Stomach (tissue), 9 donors: Measurements from ENCODE around the gene ADCY4. TPM values are rescaled to one million over a fixed set of nuclear protein-coding genes. Genes with fewer than 3 reads are reported as not detected.

Experiments used
- DNase-seq, 2 donors: peaks; one replicate each; pipeline versions ENCODE4 v3.0.0 to v3.0.0-alpha.2; 2013 to 2019
- H3K27ac ChIP-seq, 5 donors: fragments of 200-600 bp in 4 of 5; sonication (generic) in 4 of 5; one replicate each; pipeline ENCODE4 v1.5.1; 2013 to 2019; ENCODE audit warnings: mild to moderate bottlenecking in 1 of 5, moderate library complexity in 1 of 5
- H3K27me3 ChIP-seq, 3 donors: fragments of 200-600 bp; sonication (generic); one replicate each; pipeline ENCODE4 v1.5.1; 2017 to 2019; ENCODE audit warnings: mixed run types in 1 of 3
- H3K36me3 ChIP-seq, 4 donors: fragments of 200-600 bp; sonication (generic); 1 replicate in 3 of 4; 2 replicates in 1 of 4; pipeline ENCODE4 v1.5.1; 2016 to 2019
- H3K4me1 ChIP-seq, 4 donors: fragments of 200-600 bp; sonication (generic); one replicate each; pipeline ENCODE4 v1.5.1; 2016 to 2019
- H3K4me3 ChIP-seq, 4 donors: fragments of 200-600 bp; sonication (generic) in 3 of 4; one replicate each; pipeline ENCODE4 v1.5.1; 2016 to 2019; ENCODE audit warnings: mild to moderate bottlenecking in 1 of 4
- H3K9me3 ChIP-seq, 4 donors: fragments of 200-600 bp; sonication (generic); one replicate each; pipeline ENCODE4 v1.5.1; 2016 to 2019
- EP300 ChIP-seq: sonication (generic); formaldehyde crosslinking; IDR thresholded peaks from one replicate; pipeline ENCODE4 v1.6.1; 2017; ENCODE audit warnings: antibody characterized with exemption
- POLR2A ChIP-seq, 4 donors: fragments of 450-650 bp; IDR thresholded peaks; one replicate each; pipeline ENCODE4 v1.6.1; 2016; ENCODE audit warnings: antibody characterized with exemption in 4 of 4, control low read depth in 2 of 4, mild to moderate bottlenecking in 1 of 4, moderate library complexity in 1 of 4
- POLR2AphosphoS5 ChIP-seq, 3 donors: sonication (generic); formaldehyde crosslinking; IDR thresholded peaks; one replicate each; pipeline ENCODE4 v1.6.1; 2016; ENCODE audit warnings: antibody characterized with exemption in 3 of 3
- WGBS, 5 donors: extraction: QIAGEN DNeasy Blood & Tissue Kit in 3 of 5; methylation state at CpG; one replicate each; pipeline versions ENCODE4 v1.1.5 to v1.1.7; 2013 to 2018; 5-methylcytosine and 5-hydroxymethylcytosine counted together
- intact Hi-C: fragments of 100-400 bp; cut with DNase I; formaldehyde crosslinking; loops from one replicate; pipeline ENCODE4 v1.15.1; 2023; ENCODE audit warnings: low total_unique reads
- polyA plus RNA-seq, 3 donors: library from polyadenylated mRNA; stranded (reverse); fragments of 200-250 nt; gene quantifications; one replicate each; pipeline ENCODE4 v1.2.3, GENCODE V29; 2013
- total RNA-seq, 5 donors: library from RNA; depleted of rRNA; stranded (reverse); fragments of >200 nt; gene quantifications; one replicate each; pipeline versions ENCODE4 v1.1.0 to v1.2.3, GENCODE V29; 2014 to 2016
- TF ChIP-seq, protein P1 (sequence below), 7 experiments: fragments of 450-650 bp in 4 of 7; fragments of 200-600 bp in 3 of 7; sonication (generic) in 3 of 7; IDR thresholded peaks; one replicate each; pipeline ENCODE4 v1.5.1; 2016 to 2019; ENCODE audit warnings: antibody characterized with exemption in 7 of 7, control low read depth in 2 of 7, mild to moderate bottlenecking in 1 of 7
- donor health status: healthy with polysubstance abuse.
- donor health status: Bipolar disorder and iron deficiency.
- donor health status: healthy.

Gene ADCY4
- total and polyA plus RNA-seq, 8 donors, result 15.2 to 118 (median 25.8) TPM

DNA sequence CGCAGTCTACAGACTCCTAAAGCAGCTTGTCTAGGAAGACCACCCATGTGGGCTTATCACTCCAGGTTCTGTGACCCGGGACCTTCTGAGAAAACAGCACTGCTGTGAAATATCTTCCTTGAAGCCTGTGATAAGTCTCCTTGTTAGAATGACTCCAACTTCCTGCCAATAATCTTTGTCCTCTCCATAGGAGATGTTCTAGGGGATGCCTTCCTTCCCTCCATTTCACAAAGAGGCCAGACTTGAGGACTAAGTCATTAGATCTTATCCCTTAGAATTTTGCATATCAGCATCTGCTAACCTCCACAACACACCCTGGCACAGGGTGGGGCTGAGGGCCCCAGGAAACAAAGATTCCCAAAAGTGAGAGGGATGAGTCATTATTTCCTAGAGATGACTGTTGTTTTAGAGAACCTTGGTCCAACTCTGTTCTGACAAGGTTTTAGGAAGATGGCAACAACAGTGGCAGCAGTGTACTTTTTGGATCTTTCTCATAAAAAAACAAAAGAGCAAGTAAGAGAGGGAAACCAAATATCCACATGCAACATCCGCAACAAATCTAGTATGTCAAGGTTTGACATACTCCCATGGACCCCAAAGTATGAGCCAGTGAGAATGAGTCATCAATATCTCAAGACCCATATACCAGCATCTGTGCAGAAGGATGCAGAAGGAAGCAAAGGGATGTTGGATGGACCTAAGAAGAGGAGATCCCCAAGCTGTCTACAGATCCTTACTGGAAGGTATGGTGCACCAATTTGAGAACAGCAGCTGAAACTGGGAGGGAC lies 17.5 kb downstream of the ADCY4 start:
- 88 to 94% (median 91%) methylated on average over 3 of the region's 3 CpGs for WGBS, 5 donors
- DNase-seq, result no peak
- Histone ChIP-seq H3K9me3 (no peaks in the 10 kb centered on the region), H3K4me1 (peaks cover 17 to 52% (median 31%) of the 10 kb centered on the region in 4 donors), H3K27ac (peak overlapping the region in 2 of 5 donors; percentile 88 to 95), H3K27me3 (peaks cover 0 to 41% (median 4%) of the 10 kb centered on the region in 3 donors), H3K4me3 (no peak overlapping the region), H3K36me3 (peaks cover 0 to 5% (median 0%) of the 10 kb centered on the region in 4 donors)
- TF ChIP-seq EP300 (no peak), POLR2A (IDR thresholded peaks at IDR 0.05) (no peak), POLR2AphosphoS5 (IDR thresholded peaks at IDR 0.05) (no peak)
- TF ChIP-seq, protein P1, sequence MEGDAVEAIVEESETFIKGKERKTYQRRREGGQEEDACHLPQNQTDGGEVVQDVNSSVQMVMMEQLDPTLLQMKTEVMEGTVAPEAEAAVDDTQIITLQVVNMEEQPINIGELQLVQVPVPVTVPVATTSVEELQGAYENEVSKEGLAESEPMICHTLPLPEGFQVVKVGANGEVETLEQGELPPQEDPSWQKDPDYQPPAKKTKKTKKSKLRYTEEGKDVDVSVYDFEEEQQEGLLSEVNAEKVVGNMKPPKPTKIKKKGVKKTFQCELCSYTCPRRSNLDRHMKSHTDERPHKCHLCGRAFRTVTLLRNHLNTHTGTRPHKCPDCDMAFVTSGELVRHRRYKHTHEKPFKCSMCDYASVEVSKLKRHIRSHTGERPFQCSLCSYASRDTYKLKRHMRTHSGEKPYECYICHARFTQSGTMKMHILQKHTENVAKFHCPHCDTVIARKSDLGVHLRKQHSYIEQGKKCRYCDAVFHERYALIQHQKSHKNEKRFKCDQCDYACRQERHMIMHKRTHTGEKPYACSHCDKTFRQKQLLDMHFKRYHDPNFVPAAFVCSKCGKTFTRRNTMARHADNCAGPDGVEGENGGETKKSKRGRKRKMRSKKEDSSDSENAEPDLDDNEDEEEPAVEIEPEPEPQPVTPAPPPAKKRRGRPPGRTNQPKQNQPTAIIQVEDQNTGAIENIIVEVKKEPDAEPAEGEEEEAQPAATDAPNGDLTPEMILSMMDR (IDR thresholded peaks at IDR 0.05), result no peak
- intact Hi-C loops, result no loop called here

DNA sequence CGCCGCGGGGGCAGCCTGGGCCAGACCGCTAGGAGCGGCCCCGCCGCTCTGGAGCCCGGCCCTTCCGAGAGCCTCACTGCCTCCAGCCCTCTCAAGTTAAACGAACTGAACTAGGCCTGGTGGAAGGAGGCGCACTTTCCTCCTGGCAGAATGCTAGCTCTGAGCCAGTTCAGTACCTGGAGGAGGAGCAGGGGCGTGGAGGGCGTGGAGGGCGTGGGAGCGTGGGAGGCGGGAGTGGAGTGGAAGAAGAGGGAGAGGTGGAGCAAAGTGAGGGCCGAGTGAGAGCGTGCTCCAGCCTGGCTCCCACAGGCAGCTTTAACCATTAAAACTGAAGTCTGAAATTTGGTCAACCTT lies 18.3 kb downstream of the ADCY4 start:
- 43 to 68% (median 54%) methylated on average over 9 to 18 of the region's 18 CpGs for WGBS, 5 donors
- Histone ChIP-seq H3K27ac (peak overlapping the region; percentile 37 to 95 (median 66)), H3K4me3 (peak overlapping the region in 1 of 4 donors; percentile 18), H3K27me3 (peaks cover 0 to 41% (median 4%) of the 10 kb centered on the region in 3 donors), H3K36me3 (peaks cover 0 to 3% (median 0%) of the 10 kb centered on the region in 4 donors), H3K4me1 (peaks cover 24 to 60% (median 38%) of the 10 kb centered on the region in 4 donors), H3K9me3 (no peaks in the 10 kb centered on the region)
- TF ChIP-seq EP300 (no peak), POLR2AphosphoS5 (IDR thresholded peaks at IDR 0.05) (no peak), POLR2A (IDR thresholded peaks at IDR 0.05) (no peak)
- TF ChIP-seq, protein P1 (IDR thresholded peaks at IDR 0.05), result no peak
- intact Hi-C loops, result no loop called here
- DNase-seq, result no peak

- Histone ChIP-seq H3K27me3 (peaks cover 0 to 41% (median 4%) of the 10 kb centered on the region in 3 donors), H3K36me3 (no peaks in the 10 kb centered on the region), H3K4me1 (peaks cover 30 to 65% (median 43%) of the 10 kb centered on the region in 4 donors), H3K9me3 (no peaks in the 10 kb centered on the region), H3K27ac (peak overlapping the region; percentile 37 to 95 (median 66)), H3K4me3 (peak overlapping the region in 2 of 4 donors; percentile 18 to 21)
- intact Hi-C loops, result no loop called here
- DNase-seq, result peak; percentile 77 to 80
- 25 to 46% (median 31%) methylated on average over 14 to 70 of the region's 70 CpGs for WGBS, 5 donors
- peak in 2 of 3 donors; percentile 14 to 40 for TF ChIP-seq POLR2AphosphoS5 (IDR thresholded peaks at IDR 0.05)
- TF ChIP-seq, protein P1 (IDR thresholded peaks at IDR 0.05), result peak in 4 of 7 experiments; percentile 8 to 36 (median 22)
- no peak for TF ChIP-seq EP300
These were observed 18.9 kb downstream of the ADCY4 start for GRCh38 chr14:24315807-24316596.

- H3K36me3 ChIP-seq, result no peaks in the 10 kb centered on the region
- peaks cover 35 to 72% (median 50%) of the 10 kb centered on the region in 4 donors for H3K4me1 ChIP-seq
- H3K9me3 ChIP-seq, result no peaks in the 10 kb centered on the region
- H3K27me3 ChIP-seq, result peaks cover 0 to 41% (median 4%) of the 10 kb centered on the region in 3 donors
- H3K27ac ChIP-seq, result peak overlapping the region; percentile 37 to 95 (median 66)
- H3K4me3 ChIP-seq, result peak overlapping the region in 2 of 4 donors; percentile 18 to 21
- WGBS, 5 donors, result 71 to 84% (median 75%) methylated on average over 10 of the region's 10 CpGs
- intact Hi-C loops, result no loop called here
- DNase-seq, result no peak
- TF ChIP-seq, protein P1 (IDR thresholded peaks at IDR 0.05), result no peak
- no peak for TF ChIP-seq EP300
- no peak for TF ChIP-seq POLR2AphosphoS5 (IDR thresholded peaks at IDR 0.05)
- no peak for TF ChIP-seq POLR2A (IDR thresholded peaks at IDR 0.05)
These were observed 19.5 kb downstream of the ADCY4 start for GRCh38 chr14:24315243-24315806.
